Measurements from ENCODE around the gene FBXL17.

FBXL17 gene

DNA sequence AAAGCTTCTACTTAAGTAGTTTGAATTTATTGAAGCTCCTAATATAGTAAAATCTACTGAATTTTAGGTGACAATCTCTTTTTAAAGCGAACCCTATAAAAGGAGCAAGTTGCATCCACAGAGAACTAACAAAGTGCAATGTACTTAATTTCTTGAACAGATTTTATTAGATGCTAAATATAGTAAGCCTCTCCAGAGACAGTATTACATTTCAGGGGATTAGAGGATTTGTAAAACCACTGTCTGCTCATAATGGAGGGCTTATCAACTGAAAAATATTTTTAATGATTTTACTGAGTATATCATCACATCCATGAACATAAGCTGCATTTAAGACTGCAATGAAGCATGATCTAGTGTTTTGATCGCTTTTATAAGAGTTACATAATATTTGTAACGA is 481.2 kb downstream of the FBXL17 start:
- no peak for DNase-seq (ENCODE audit: low read depth)

DNA sequence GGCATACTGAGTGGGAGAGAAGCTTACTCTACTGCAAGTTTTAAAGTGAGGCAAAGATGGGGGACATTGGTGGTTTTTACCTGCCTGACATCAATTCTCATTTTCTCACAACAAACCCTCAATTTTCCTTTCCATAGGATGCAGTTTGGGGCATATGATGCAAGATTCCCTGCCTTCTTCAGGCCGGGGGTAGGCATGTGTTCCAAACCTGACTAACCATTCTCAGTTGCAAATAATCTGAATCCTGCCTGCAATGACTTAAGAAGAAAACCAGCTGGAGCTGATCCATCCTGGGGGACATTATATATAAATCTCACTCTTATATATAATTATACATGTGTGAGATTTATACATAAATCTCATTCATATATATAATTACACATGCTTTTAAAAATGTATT is 487.5 kb downstream of the FBXL17 start:
- no peak for DNase-seq (ENCODE audit: low read depth)

DNA sequence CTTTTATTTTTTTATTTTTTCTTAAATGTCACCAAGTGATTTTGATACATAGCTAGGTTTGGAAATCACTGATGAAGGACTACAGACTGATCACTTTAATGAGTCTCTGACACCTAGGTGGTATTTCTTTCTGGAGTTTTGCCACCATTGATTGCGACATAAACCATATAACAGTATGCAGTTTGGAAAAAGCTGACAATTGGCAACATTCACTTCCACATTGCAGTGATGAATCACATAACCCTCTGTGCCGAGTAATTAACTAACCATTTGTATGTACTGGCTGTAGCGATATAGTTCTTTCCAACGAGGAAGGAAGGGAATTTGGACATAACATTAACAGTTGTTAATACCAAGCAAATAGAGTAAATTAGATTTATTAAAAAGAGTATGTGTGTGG is 488.3 kb downstream of the FBXL17 start:
- DNase-seq (ENCODE audit: low read depth), result no peak

DNA sequence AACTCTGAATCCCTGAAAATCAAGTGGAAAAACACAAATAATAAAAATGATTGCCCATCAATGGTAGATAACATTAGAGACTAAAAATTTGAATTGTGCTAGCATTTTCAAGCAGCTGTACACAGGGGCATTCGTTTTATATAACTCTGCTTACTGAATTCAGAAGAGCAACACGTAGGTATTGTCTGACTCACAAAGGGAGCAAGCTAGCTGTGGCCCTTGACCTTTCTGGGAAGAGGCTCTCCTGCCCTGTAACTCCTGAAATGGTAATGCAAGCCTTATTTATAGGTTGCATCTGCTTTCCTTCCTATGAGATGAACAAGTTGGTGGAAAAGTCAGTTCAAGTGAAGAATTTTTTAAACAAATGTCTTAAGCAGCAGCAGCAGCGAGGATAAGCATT is 492.5 kb downstream of the FBXL17 start:
- no peak for DNase-seq (ENCODE audit: low read depth)

DNA sequence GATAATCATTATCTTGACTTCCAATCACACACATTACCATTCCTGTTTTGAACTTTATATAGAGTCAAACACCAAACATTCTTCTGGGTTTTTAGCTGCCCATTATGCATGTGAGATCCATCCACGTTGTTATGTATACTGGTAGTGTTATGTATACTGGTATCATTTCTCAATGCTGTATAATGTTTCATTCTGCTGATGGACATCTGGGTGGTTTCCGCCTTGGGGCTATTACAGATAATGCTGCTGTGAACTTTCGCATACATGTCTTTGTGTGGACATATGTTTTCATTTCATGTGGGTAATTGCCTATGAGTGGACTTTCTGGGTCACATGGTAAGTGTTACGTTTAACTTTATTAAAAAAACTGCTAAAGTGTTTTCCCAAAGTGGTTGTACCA is 493.4 kb downstream of the FBXL17 start:
- DNase-seq (ENCODE audit: low read depth), result no peak

DNA sequence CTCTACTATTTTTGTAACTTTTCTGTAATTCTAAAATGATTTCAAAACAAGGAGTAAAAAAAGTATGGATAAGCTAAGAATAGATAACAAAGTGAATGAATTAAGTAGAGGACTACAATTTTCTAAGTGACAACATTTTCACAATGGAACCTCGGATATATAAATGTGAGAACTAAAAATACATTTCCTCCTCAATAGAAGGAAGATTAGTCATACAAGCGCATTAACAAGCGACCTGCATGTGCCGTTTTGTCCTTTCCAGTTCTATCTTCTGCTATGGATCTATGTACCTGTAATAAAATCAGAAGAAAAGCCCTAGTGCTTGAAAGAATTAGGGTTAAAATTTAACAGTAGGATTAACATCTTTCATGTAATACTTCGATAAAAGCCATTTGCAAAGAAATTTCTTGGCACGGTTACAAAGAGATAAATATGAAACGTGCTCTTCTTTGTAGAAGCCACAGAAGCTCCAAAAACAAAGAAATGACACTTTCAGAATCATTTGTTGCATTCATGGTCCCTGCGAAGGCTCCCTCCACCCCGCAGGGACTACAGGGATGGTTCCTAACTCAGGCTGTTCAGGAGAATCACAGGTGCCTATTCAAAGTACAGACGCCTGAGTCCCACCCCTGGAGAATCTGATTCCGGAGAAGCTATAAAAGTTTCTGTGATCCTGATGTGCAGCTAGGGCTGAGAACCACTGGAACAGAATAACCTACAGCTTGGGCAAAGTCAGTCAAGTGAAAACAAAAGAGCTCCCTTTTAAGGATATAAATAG is 494.5 kb downstream of the FBXL17 start:
- DNase-seq (ENCODE audit: low read depth), result no peak

DNA sequence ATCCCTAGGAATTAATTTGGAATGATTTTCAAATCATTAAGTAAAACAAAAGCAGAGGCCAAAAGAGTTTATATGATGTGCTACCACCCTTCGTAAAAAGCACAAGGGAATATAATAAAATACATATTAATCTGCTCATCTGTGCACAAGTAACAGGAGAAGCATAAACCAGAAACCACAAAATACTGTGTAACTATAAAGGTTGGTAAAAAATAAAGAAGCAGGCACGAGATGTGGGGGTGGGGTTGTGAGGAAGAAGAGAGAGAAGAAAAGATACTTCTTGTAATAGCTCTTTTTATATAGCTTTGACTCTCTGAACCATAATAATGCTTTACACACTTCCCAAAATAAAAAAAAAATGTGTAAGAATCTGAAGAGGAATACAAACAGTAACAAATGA is 496.3 kb downstream of the FBXL17 start:
- DNase-seq (ENCODE audit: low read depth), result no peak

DNA sequence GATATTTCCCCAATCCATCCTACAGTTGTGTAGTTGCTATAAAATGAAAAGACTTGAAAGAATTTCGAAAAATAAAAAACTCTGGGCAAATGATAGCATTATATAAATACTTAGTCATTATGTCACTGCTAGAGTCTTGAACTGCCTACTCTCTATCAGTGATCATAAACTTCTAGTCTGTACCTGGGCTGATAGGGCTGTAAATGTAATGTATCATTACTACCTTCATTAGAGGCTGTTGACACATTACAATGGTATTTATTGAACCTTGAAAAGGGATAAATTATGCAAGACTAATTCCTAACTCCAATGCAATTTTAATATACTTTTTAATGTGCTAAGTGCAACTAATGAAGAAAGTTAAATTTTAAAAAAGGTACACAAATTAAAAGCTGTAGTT is 497.0 kb downstream of the FBXL17 start:
- no peak for DNase-seq (ENCODE audit: low read depth)

DNA sequence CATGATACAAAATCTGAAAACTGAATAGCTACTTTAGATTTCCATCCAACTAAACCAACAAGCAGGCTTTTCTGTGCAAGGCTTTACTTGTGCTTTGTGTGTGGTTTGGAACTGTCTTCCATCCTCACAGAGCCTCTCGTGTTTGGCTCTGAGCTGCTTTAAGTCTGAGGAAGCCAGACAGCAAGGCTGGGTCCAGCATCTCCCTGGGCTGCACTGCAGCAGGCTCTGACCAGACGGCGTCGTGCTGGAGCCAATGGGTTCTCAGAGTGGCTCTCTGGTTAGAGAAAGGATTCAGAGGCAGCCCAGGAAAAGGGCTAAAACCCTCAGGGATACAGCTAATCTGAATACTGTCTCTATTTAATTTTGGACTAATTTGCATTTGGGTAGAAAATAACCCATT is 503.2 kb downstream of the FBXL17 start:
- no peak for DNase-seq (ENCODE audit: low read depth)

DNA sequence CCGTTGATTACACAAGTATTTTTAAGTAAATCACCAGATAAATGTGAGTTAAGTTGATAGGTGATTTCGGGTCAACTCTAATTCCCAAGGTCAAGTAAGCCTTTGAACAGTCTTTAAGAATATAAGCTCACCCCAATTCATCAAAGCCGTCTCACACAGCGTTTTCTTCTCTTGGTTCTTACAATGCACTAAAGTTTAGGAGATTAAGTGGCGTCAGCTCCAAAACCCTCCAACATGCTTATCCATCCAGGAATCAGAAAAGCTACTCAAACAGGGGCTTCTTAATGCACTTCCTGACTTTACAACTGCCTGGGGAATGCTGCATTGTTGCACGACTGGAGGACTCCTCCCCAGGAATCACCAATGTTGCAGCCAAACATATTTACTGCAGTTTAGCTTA is 505.0 kb downstream of the FBXL17 start:
- no peak for DNase-seq (ENCODE audit: low read depth)

DNA sequence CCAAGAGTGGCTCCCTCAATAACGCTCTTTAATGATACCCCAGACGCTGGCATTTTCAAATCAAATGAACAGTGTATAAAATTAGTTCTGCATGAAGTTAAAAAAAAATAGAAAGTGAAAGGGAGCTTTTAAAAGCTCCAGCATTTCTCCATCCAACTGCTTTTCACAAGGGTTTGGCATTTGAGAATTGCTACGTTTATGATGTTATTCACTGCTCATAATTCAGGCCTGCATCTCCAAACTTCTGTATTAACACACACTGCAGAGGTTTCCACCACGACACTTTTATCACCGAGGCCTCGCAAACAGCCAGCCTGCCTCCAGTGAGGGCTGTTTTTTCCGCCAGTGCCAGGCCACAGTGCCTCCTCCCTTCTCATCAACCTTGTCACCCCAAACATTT is 505.6 kb downstream of the FBXL17 start:
- no peak for DNase-seq (ENCODE audit: low read depth)

DNA sequence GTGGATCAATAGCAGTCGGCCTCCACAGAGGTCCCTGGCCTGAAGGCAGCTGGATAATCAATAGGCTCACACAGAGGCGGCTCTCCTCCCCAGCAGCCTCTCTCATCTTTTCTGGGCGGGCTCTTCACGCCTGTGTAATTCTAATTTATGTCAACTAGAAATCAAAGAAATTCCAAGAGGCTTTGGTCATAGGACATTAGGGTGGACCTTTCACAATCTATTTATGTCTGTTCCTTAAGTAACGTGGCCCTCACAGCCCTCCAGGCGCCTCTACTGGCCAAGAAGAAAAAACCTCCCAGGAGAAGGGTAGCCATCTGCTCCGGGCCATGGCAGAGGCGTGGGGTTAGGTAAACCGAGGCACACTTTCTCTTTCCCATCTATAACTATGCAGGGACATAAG is 506.1 kb downstream of the FBXL17 start:
- DNase-seq (ENCODE audit: low read depth), result no peak

DNA sequence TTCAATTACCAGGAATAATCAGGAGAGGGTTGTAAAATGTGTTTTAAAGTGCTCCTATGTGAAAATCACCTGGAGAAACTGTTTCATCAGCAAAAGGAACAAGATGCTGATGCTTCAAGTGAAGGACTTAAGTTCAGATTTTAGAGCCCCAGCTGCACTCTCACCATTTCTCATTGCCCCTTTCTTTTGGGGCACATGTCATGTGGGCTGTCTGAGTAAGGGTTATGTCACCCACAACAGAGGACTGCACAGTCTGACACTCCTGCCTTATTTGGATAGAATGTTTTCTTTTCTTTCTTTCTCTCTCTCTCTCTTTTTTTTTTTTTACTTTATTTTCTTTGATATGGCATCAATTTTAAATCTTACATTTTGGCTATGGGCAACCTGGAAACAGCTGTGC is 507.1 kb downstream of the FBXL17 start:
- DNase-seq (ENCODE audit: low read depth), result no peak

DNA sequence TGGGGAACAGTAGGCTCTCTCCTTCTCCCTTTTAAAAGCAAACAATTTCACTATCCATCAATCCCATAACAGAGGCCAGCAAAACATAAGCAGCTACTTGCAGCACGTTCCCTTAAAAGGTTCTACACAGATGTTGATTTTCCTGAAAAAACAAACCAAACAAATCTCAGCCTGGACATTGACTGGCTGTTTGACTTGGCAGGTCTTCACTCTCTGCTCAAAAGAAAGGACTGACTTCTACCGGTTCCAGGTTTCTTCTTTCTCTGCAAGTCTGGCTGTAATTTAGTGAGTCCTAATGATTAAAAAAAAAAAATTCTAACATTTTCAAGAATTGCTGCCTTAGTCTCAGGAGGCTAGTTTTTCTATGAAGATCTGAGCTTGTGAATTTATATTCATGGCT is 508.0 kb downstream of the FBXL17 start:
- DNase-seq (ENCODE audit: low read depth), result no peak

DNA sequence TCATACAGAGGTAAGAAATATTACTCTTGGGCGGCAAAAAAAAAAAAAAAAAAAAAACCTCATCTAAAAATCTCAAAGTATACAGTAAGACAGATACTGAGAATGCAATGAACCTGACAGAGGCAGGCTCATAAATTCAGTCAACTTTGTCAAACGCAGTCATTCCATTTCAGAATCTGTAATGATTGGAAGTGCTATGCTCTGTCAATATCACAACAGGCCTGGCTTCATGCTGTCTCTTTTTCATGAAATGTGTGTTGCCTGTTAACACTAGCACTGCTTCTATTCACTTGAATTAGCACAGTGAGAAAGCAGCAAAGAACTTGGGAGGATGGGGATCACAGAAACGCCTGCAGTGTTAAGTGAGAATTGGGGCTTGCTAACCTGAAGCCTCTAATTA is 510.9 kb downstream of the FBXL17 start:
- no peak for DNase-seq (ENCODE audit: low read depth)

DNA sequence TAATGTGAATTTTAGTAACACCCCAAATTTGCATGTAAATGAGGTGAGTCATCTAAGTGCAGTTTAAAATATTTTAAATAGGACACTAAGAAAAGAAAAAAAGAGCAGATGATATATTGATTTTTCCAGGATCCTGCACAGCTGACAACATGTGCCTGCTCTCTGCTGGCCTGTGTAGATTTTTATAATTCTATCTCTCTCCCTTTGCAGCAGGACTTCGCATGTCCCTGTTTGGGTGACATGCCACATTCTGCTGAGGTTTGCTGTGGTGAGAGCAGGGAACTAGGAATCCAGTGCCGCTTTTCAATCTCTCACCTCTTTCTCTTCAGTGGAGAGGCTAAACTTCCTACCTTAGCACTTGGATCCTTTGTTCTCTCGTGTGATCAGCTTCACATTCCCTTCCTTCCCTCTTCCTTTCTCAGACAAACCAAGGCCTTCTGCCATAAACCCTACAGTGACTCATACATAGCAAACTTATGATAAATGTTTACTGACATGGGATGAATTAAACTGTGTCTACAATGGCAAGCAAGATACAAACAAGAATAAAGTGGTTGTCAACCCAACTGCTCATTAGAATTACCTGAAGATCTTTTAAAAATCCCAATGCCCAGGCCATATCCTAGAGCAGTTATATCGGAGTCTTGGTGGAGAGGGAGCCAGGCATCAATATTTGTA is 512.3 kb downstream of the FBXL17 start:
- DNase-seq (ENCODE audit: low read depth), result no peak

DNA sequence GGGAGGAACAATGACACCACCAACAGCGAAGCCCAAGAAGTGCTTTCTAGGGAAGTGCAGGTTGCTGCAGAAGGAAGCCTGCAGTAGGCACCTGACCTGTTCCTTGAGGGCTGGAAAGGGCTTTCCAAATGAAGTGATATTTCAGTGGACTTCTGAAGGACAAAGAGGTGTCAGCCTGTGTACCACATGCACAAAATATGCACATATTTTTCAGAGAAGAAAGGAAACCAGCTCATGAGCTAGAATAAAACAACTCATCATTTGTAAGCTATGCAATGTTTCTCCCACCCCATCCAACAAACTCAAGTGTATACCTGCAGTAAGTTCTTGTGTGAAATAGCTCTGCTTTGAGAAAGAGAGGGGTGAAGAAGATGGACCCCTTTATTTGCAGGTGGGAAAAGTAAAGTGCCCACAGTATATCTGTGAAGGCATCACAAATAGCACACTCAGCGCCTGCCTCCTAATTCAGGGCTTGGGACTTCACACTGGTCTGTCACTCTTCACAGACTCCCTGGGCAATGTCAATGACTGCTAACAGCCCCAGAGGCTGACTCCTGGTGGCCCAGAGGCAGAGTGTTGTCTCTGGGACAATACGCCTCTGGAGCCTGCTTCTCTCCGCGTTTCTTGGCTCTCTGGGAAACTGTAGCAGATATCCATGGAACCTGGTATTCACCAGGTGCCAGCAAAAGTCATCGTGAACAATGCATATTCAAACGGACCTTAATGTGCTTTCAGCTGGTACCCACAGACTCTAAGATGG is 513.1 kb downstream of the FBXL17 start:
- DNase-seq (ENCODE audit: low read depth), result no peak

DNA sequence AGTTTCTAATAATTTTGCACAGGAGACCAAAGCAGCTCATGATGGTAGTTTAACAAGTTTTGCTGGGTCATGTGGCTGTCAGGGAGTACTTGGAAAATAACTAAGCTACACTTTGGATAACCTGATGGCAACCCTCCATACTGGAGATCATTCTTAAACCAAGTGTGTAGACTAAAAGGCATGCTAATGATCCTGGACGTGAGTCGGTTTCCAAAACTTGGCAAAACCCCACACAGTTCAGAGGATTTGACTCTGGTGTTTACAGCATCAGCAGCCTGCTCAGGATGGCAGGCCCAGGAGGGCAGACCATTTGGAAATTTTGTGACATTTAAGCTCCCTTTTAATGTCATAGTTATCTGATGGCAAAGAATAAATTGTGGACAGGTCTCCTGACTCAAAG is 514.6 kb downstream of the FBXL17 start:
- no peak for DNase-seq (ENCODE audit: low read depth)

DNA sequence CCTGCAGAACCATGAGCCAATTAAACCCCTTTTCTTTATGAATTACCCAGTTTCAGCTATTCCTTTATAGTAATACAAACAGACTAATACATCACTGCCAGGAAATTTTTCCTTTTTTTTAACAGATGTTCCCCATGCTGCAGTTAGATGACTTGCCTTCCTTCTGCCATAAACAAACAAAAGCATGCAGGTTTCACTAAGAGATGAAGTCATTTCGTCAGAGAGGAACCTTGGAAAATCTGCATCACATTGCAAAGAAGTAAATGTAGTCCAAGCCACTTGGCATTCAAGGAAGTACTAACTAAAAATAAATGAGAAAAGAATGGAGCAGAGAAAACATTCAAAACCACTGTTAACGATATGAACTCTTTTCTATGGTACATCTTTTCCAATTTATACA is 517.1 kb downstream of the FBXL17 start:
- no peak for DNase-seq (ENCODE audit: low read depth)

DNA sequence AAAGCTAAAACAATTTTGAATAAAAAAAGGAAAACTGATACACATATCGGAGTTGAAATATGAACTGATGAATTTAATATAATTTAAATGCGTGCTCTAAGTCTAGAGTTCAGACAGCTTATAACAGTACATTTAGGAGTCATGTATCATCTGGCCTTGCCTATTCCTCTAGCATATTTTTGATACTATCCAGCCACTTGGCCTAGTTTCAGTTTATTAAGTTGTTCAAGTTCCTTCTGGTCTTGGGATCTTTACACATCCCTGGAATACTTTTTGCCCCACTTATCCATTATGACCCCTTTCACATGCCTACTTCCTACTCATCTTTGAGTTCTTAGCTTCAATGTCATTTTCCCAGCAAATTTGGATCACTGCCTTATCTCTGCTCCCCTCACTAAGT is 518.8 kb downstream of the FBXL17 start:
- DNase-seq (ENCODE audit: low read depth), result no peak

DNA sequence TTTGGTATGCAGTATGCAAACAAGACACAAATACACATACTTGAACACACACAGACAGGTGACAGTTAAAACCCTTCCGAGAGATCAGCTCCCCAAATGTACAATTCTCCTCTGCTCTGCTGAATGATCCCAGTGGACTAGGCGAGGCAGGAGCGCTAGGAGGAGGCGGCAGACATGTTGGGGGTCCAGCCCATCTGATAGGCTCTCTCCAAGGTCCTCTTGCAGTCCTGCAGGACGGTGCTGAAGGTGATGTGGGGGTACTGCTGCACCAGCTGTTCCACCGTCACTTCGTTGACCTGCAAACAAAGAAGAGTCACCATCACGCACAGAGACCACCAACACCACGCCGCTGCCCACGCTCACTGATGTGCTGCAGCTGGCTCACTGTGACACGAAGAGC is 520.3 kb downstream of the FBXL17 start:
- DNase-seq (ENCODE audit: low read depth), result no peak

DNA sequence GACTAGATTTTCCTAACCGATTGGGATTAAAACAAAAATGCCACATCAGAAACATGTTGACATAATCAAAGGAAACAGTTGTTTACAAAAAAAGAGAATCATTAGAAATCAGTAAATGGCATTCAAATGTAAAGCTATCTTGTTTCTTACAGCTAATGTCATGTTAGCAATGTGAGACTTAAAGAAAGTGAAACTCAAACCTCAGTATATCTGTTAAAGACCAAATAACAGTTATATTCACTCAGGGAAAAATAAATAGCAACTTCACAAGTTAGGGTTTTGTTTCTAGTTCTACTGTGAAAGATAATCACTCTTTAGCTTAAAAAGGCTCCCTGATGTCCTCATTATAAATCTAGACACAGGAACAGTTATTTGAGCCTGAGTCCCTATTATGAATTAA is 521.9 kb downstream of the FBXL17 start:
- DNase-seq (ENCODE audit: low read depth), result no peak

DNA sequence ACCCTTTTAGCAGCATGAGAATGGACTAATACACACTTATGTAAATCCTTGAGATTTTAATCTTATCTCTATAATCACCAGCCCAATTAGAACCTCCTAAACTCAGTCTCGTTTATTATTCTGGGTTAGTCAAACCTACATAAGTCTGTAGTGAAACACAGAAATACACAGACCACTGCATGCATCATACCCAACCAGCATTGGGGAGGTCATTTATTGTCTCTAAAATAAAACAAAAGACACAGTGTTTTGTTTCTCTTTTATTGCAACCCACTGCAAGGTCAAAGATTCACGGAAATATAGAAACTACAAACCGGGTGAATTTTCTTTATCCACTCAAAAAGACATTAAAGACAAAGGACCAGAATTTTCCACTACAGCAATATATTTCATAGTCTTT is 523.1 kb downstream of the FBXL17 start:
- no peak for DNase-seq (ENCODE audit: low read depth)
